ENCODE data around the gene SUSD2. TPM values are rescaled to one million over a fixed set of nuclear protein-coding genes. Genes with fewer than 3 reads are reported as not detected.
A peak's percentile ranks its signal among the peaks of the same experiment; 100 is the strongest.
"Not testable (repeated sequence)": the region's sequence is repeated elsewhere in the genome, so short reads cannot be mapped to it uniquely, and the experiment has no call there.

SUSD2 gene
- total and polyA plus RNA-seq, 2 of the 4 experiments (the other 2 are of a cell fraction): 0.18 to 1.6 TPM

GRCh38 chr22:24206460-24207263, 25.4 kb downstream of the SUSD2 start:
- H4K5ac ChIP-seq (ENCODE audit: low read depth, low read length): peak overlapping the region; percentile 83; the same call in 1 of the 2 replicates
- H4K8ac ChIP-seq (ENCODE audit: low read depth in 2 of 2, low read length in 2 of 2): peak overlapping the region; percentile 77 to 90
- H2BK5ac ChIP-seq (ENCODE audit: low read depth, low read length, poor library complexity, severe bottlenecking): peak overlapping the region; percentile 99
- CTCF ChIA-PET; dilution Hi-C loops (cut with HindIII; ENCODE audit: low sequenced_read_pairs, unreplicated experiment); H3K36me3 ChIP-seq (ENCODE audit: control insufficient read depth, insufficient read depth, low read length); BruUV-seq (replicated peaks); H3K79me1 ChIP-seq (ENCODE audit: low read depth in 1 of 2, low read length in 2 of 2); H3K27me3 ChIP-seq (ENCODE audit: control insufficient read depth, insufficient read depth, low read length); H3K4me3 ChIP-seq (ENCODE audit: insufficient read depth, low read depth, low read length); H3K9me3 ChIP-seq (ENCODE audit: control insufficient read depth, insufficient read depth, low read length); POLR2A ChIA-PET (ENCODE audit: unreplicated experiment); H2AFZ ChIP-seq (replicated peaks; ENCODE audit: low read length, poor library complexity); in situ Hi-C loops (cut with MboI; ENCODE audit: low sequenced_read_pairs); H3K9me1 ChIP-seq (ENCODE audit: insufficient read depth, low read length); H4K20me1 ChIP-seq (ENCODE audit: insufficient read depth, low read length): not testable (repeated sequence)
- peak overlapping the region; percentile 70 for H3K23ac ChIP-seq (ENCODE audit: low read depth, low read length)
- H3K18ac ChIP-seq (ENCODE audit: low read depth, low read length): peak overlapping the region; percentile 98
- peak overlapping the region; percentile 23; the same call in 1 of the 2 replicates for H3K4me2 ChIP-seq (ENCODE audit: low read depth, low read length)
- peak overlapping the region; percentile 89 for H3K27ac ChIP-seq (ENCODE audit: insufficient read depth, low read length)
- peak overlapping the region; percentile 93 for H3K4ac ChIP-seq (ENCODE audit: low read depth, low read length)
- WGBS, 2 experiments (ENCODE audit: extremely low coverage in 2 of 2, insufficient read length in 1 of 2): 100% methylated on average over 1 of the region's 15 CpGs; no CpG with 5 or more reads in 1 of the 2 experiments
- H3K56ac ChIP-seq (ENCODE audit: extremely low read depth, insufficient read depth, low read length): peak overlapping the region; percentile 89
- peak overlapping the region; percentile 91 for H4K91ac ChIP-seq (ENCODE audit: insufficient read depth, low read depth, low read length)
- intact Hi-C loops (cut with micrococcal nuclease): loop anchor here (5.0 kb wide), 1 partner anchor 41 kb away; the partner anchor contains the start of gene GGT5
- peaks cover 24% of the 10 kb centered on the region for H3K4me1 ChIP-seq (ENCODE audit: control insufficient read depth, insufficient read depth, low read length)
- H2BK15ac ChIP-seq (ENCODE audit: low read depth, low read length): peak overlapping the region; percentile 71
- peak overlapping the region; percentile 73 for H2AK9ac ChIP-seq (replicated peaks; ENCODE audit: low read depth, low read length, poor library complexity)
- ATAC-seq (ENCODE audit: low read depth) (peak; percentile 55), DNase-seq (peak; percentile 35)
- peak overlapping the region; percentile 97 for H2BK120ac ChIP-seq (ENCODE audit: low read depth, low read length)
- peak overlapping the region; percentile 57; the same call in 1 of the 2 replicates for H3K9ac ChIP-seq (ENCODE audit: low read depth, low read length)
- H3K14ac ChIP-seq (replicated peaks; ENCODE audit: low read depth, low read length): peak overlapping the region; percentile 94
- peak overlapping the region; percentile 98 for H2BK20ac ChIP-seq (ENCODE audit: low read depth, low read length)
- H2AK5ac ChIP-seq (ENCODE audit: low read depth, low read length): peak overlapping the region; percentile 96

Measured in IMR-90 (cell line).